NCI-H526 (cell line): ENCODE data around the gene USP11.
A peak's percentile ranks its signal among the peaks of the same experiment; 100 is the strongest.

Source experiments
- DNase-seq, 2 experiments: peaks; one replicate each; lab custom pipeline; 2025; lab: John Stamatoyannopoulos, UW

Gene USP11

DNA sequence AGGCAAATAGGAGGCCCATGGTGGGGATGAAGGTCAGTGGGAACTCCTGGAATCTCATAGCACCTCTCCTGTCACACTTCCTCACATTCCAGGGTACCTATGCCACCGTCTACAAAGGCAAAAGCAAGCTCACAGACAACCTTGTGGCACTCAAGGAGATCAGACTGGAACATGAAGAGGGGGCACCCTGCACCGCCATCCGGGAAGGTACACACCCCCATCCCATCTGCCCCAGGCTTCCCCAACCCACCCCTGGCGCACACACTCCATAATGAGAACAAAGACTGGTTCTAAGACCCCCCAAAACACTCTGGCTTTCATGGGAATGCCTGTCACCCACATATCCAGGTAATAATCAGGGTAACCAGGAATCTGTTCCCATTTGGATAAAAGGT, 7.9 kb upstream of the USP11 start:
- no peak for DNase-seq

DNA sequence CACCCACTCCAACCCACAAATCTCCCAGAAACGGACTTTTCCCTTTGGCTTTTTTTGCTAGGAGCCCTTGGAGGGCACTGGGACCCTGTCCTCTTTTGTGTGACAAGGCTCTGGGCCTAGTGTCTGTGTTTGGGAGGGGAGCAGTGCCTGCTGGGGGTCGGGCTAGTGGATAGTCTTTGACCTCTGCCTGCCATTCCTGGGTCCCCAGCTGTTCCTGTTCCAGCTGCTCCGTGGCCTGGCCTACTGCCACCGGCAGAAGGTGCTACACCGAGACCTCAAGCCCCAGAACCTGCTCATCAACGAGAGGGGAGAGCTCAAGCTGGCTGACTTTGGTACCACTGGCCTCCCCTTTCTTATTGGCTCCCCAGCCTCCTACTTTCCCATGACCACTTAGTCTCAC, 6.7 kb upstream of the USP11 start:
- no peak for DNase-seq

DNA sequence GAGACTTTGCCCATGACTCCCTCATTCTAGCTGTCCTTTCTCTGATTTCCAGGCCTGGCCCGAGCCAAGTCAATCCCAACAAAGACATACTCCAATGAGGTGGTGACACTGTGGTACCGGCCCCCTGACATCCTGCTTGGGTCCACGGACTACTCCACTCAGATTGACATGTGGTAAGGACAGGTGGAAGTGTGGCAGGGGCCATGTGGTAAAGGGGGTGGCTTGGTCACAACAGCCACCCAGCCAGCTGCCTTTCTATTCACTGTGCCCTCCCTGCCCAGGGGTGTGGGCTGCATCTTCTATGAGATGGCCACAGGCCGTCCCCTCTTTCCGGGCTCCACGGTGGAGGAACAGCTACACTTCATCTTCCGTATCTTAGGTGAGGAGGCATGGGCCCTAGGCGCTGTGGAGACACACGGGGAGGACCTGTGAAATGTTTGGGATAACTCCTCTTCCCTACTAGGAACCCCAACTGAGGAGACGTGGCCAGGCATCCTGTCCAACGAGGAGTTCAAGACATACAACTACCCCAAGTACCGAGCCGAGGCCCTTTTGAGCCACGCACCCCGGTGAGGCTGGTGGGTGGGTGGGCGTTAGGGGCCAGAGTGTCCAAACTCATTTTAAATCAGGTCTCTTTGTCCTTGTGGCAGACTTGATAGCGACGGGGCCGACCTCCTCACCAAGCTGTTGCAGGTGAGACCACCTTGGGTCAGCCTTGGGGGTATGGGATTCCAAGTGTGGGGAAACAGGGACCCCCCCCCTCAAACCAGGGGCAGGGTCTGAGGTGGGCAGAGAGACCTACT, 6.1 kb upstream of the USP11 start:
- DNase-seq: no peak

DNA sequence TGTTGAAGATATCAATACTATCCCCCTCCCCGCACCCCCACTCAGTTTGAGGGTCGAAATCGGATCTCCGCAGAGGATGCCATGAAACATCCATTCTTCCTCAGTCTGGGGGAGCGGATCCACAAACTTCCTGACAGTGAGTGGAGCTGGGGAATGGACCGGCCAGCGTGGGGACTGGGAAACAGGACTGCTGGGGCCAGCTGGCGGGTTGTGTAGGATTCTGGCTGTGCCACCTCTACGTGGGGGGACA, 5.5 kb upstream of the USP11 start:
- no peak for DNase-seq

DNA sequence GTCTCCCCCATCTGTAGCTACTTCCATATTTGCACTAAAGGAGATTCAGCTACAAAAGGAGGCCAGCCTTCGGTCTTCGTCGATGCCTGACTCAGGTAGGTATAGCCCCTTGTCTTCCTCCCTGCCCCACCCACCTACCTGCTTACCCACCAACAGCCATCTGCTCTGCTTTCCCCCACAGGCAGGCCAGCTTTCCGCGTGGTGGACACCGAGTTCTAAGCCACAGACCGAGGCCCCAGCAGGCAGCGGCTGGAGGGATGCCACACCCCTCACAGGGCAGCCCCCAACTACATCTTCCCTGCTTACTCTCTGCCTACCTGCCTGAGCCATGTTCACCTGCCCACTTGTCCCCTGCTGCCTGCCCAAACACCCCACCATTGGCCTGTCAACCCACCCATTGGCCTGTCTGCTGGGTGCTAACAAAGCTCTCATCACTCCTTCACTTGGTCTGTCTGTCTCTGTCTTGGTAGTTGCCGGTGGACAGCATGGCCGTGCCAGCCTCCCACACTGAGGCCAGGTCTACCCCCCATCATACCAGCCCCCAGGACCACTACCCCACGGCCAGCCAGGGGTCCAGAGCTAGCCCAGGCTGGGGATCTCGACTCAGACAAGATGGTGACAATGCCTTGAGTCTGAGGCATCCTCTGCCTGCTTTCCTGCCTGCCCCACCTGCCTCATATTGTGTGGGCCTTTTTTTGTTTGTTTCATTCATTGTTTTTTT, 4.1 kb upstream of the USP11 start:
- no peak for DNase-seq

DNA sequence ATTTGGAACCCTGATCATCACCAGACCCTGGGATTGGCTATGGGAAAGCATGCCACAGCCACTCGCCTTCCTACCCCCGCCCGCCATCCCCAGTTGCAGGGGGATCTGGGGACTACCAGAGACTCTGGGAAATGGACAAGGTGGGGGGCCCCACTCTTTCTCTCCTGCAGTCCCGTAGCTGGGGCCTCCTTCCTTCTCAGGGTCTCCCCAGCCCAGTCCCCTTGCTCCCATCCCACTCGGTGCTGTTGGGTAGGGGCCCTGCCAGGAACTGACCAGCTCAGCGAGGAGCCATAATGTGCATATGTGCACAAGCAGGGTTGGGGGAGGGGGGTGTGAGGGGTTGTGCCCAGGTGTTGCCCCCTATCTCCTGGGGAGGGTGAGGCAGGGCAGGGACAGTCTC, 3.4 kb upstream of the USP11 start:
- no peak for DNase-seq

DNA sequence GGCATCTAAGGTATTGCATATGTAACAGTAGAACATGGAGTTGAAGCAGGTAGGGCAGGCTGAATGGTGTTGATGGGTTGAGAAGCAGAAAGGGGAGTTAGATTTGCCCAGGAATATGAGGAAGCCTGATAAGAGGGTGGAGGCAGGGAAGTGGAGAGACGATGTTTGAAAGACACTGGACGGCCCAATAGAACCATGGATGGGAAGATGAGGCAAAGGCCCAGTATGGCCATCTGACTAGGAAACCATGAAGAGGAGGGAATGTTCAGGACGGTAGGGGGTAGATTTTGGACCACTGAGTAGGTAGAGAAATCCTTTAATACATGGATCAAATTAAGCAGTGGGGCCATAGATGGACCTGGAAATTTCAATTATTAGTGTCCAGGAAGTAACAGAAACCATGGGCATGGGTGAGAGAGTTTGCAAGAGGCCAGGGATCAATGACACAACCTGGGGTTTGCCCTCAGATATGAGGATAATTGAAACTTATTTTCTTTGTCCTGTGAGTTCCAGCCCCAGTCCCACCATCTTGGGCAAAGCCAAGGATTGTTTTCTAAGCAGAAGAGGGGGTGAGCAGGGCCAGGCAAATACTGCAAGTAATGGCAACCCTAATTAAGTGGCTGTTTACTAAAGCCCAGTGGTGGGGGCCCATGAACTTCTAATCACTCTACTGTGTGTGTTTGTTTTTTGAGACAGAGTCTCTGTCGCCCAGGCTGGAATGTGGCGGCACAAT, 2.5 kb upstream of the USP11 start:
- DNase-seq: no peak

DNA sequence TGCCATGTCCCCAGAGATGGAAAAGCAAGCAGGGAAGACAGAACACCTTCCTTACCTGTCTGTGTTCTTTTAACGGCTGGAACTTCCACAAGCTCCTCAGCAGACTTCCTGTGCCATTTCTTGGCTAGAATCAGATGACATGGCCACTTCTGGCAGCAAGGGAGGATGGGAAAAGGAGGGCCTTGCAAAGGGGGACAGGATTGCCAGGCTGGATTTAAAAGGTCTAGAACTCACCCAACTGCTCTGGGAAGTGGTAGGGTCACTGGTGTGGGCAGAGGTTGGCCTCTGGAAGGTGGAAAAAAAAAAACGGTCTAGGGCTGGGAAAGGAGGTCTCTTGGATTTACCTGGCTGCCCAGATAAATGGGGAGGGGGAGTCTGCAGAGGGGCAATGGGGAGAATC, 1.6 kb upstream of the USP11 start:
- DNase-seq: no peak

DNA sequence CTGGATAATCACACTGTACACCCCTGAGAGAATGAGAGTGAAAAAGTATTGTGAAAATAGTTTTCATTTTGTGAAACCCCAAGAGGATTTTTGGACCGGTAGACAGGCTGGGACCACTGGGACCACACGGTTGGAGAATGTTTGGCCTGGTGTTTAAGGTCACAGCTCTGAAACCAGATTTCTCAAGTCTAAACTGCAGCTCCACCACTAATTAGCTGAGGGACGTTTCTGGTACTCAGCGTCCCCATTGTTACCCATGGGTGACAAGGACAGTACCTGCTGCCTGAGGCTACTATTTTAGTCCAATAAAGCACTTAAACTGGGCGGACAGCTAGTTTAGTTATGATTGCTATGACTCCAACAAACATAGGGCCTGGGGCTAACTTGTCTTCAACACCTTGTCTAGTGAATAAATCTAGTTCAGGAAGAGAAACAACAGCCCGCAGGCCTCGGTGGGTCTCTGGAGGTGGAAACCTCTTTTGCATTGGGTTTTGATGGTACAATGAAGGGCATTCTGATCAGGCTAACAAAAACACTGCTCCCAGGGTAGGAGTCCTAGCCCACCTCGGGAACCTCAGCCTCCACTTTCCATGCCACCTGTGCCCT, 509 bp upstream of the USP11 start:
- no peak for DNase-seq

DNA sequence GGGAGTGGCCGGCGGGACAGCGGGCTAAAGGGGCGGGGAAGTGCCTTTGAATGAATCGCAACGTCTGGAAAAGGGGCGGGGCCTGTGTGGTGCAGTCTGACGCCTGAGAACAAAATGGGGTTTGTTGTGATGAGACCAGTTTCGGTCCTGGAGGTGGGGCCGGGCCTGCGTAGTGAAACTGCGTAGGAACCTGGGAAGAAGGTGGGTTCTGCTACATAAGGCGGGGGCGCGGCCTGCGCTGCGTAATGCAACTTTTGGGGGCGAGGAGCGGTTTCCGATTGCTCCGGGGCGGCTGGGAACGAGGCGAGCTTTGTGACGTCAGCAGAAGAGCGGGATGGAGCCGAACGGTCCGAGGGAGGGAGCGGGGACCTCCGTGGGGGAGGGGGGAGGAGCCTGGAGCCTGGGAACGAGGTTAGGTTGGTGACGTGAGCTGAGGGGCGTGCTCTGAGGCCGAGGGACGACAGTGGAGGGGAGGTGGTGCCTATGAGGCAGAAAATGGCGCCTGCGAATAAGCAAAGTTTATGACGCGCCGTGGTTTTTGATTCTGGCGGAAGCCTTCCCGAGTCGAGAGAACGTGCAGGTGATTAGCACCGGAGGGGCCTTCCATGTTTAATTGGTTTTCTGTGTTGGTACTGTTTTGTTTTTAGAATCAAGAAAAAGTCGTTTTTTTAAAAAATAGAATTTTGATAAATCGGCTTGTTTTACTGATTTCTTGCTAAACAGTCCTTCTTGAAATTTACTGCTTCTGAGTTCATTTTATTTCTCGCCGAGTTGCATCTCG, 714 bp downstream of the USP11 start:
- DNase-seq: peak; percentile 91 to 98

DNA sequence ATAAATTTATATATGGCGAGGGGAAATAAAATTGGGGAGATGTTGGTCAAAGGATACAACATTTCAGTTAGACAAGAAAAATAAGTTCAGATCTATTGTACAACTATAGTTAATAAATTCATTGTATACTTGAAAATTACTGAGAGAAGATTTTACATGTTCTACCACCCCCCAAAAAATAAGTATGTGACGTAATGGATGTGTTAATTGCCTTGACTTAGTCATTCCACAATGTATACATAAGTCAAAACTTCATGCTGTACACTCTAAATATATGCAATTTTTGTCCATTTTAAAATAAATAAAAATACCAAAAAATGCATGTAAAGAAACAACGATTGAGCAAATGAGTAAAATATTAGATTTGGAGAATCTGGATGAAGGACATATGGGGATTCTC, 1.8 kb downstream of the USP11 start:
- no peak for DNase-seq

DNA sequence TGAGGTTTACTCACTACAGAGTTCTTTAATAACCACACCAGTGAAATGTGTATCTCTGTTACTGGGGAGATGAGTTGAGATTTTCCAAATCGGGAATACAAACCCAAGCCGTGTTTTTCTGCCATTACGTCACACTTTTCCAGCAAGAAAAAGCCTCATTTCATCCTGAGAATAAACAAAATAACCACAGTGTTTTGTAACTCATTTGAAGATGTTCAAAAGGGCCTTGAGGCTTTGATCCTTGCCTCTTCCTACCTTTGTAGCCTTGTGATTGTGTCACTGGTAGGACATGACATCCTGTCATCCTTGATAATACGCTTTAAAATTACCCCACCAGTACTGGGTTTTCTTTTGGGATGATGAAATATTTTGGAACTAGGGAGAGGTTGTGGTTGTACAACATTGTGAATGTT, 2.9 kb downstream of the USP11 start:
- DNase-seq: no peak

DNA sequence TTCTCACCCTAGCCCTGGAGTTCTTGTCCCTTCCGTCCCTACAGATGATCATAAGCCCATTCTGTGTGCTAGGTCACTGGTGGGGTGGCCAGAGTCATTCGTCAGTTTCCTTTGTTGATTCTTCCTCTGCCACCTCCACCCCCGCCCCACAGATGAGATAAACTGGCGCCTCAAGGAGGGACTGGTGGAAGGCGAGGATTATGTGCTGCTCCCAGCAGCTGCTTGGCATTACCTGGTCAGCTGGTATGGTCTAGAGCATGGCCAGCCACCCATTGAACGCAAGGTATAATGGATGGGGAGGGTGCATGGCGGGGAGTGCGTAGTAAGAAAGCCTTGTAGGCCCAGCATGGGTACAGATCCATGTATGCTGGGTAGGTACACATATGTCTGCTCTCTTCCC, 6.4 kb downstream of the USP11 start:
- no peak for DNase-seq

DNA sequence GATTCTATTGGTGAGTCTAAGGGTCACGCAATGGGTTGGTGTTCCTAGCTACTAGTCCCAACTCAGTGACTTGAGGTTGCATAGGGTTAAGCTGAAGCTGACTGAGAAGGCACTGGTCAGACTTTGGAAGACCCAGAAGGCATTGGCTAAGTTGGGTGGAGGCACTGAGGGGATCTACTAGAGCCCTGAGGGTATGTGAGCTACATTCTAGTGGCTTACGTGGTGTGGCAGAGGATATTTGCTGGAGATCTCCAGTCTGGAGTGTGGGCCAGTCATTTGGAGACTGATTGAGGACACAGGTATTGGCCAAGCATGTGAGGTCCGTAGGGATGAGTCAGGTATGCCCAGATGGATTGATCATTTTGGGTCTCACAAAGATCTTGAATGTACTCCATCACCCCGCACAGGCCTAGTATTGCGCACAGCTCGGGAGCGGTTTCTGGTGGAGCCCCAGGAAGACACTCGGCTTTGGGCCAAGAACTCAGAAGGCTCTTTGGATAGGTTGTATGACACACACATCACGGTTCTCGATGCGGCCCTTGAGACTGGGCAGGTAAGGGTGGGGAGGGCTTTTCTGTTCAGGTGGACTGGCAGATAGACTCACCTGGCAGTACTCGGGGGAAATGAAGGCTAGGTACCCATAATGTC, 7.2 kb downstream of the USP11 start:
- DNase-seq: no peak

DNA sequence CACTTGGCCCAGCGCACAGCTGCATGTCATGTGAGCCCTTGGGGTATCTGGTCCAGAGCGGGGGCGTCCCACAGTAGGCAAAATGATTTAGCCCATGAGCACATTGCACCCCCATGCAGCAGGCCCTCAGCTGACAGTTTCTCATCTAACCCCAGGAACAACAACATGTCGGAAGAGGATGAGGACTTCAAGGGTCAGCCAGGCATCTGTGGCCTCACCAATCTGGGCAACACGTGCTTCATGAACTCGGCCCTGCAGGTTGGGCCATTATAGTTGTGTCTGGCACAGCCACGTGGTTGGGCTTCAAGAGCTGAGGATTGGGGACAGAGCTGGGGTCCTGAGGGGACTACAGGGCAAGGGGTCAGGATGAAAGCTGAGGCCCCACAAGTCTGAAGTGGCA, 7.8 kb downstream of the USP11 start:
- no peak for DNase-seq

DNA sequence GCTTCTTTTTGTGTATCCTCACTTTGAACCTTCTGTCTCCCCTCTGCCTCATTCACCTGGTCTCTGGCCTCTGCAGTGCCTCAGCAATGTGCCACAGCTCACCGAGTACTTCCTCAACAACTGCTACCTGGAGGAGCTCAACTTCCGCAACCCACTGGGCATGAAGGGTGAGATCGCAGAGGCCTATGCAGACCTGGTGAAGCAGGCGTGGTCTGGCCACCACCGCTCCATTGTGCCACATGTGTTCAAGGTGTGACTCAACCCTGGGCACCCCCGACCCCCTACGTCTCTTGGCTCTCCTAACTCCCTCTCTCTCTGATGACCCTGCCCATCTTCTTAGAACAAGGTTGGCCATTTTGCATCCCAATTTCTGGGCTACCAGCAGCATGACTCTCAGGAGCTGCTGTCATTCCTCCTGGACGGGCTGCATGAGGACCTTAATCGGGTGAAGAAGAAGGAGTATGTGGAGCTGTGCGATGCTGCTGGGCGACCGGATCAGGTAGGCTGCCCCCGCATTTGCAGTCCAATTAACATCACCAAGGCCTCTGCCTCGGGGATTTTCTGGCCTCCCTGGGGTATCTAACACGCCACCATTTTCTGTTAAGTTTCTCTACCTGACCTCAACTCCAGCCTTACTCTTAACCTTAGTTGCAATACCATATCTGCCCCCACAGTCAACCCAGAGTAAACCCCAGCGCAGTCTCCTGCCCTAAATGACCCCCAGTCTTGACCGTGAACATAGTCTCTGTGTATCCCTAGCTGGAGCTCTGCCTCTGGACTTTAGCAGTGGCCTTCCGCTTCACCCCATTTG, 8.6 kb downstream of the USP11 start:
- no peak for DNase-seq

DNA sequence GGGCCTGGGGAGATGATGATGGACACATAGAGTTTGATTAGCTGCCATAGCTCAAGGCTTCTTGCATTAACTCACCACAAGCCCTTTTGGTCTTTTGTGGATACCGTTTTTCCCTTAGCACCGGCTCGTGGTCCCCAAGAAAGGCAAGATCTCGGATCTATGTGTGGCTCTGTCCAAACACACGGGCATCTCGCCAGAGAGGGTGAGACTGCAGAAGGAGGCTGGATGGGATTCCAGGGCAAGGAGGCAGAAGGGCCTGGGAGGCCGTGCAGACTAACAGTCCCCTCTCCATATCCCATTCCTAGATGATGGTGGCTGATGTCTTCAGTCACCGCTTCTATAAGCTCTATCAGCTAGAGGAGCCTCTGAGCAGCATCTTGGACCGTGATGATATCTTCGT, 9.5 kb downstream of the USP11 start:
- no peak for DNase-seq

DNA sequence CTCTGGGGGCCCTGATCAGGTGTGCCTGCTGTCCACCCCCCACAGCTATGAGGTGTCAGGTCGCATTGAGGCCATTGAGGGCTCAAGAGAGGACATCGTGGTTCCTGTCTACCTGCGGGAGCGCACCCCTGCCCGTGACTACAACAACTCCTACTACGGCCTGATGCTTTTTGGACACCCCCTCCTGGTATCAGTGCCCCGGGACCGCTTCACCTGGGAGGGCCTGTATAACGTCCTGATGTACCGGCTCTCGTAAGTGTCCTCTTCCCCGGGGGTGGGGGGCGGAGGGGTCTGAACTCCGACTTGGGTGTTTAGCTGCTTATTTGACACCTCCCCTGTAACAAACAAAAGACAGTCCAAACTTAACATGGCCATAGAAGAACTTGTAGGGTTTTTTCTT, 10.5 kb downstream of the USP11 start:
- no peak for DNase-seq

DNA sequence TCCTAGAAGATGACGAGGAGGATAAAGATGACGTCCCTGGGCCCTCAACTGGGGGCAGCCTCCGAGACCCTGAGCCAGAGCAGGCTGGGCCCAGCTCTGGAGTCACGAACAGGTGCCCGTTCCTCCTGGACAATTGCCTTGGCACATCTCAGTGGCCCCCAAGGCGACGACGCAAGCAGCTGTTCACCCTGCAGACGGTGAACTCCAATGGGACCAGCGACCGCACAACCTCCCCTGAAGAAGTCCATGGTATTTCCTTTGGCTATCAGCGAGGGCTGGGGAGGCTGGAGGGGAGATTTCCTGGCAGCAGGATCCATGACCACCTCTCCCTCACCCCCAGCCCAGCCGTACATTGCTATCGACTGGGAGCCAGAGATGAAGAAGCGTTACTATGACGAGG, 11.9 kb downstream of the USP11 start:
- DNase-seq: no peak

DNA sequence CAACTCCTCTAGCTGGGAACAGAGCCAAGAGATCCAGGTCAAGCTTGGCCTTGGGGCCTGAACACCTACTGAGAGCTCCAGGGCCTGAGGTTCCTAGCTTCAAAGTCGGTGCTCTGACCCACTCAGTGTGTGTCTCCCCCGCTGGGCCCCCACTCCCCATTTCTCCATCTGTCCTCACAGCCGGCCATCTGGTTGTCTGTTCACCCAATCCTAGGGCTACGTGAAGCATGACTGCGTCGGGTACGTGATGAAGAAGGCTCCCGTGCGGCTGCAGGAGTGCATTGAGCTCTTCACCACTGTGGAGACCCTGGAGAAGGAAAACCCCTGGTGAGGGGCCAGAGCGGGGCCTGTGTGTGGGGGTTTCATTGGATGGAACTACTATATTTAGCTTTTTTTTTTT, 12.3 kb downstream of the USP11 start:
- no peak for DNase-seq
